ENCODE measurements around the gene UNC5B.

Gene UNC5B

GRCh38 chr10:71191019-71191418 is 21.4 kb upstream of the UNC5B start:
- peaks cover 6% of the 10 kb centered on the region; the same call in 1 of the 2 replicates for H3K4me1 ChIP-seq (ENCODE audit: control insufficient read depth, insufficient read depth, low read length)
- no peaks in the 10 kb centered on the region for H3K27me3 ChIP-seq (ENCODE audit: control insufficient read depth, insufficient read depth, low read length)
- H3K4me3 ChIP-seq (ENCODE audit: low read depth, low read length): no peak overlapping the region
- H3K9ac ChIP-seq (ENCODE audit: low read length): no peak overlapping the region
- H3K9me3 ChIP-seq (ENCODE audit: control insufficient read depth, insufficient read depth, low read depth, low read length): no peaks in the 10 kb centered on the region
- no peak overlapping the region for H3K27ac ChIP-seq (ENCODE audit: low read depth, low read length)
- H3K36me3 ChIP-seq (ENCODE audit: control insufficient read depth, insufficient read depth, low read length): no peaks in the 10 kb centered on the region

- H3K27ac ChIP-seq (ENCODE audit: low read depth, low read length): no peak overlapping the region
- peaks cover 6% of the 10 kb centered on the region; the same call in 1 of the 2 replicates for H3K4me1 ChIP-seq (ENCODE audit: control insufficient read depth, insufficient read depth, low read length)
- peaks cover 4% of the 10 kb centered on the region for H3K9me3 ChIP-seq (ENCODE audit: control insufficient read depth, insufficient read depth, low read depth, low read length)
- no peaks in the 10 kb centered on the region for H3K27me3 ChIP-seq (ENCODE audit: control insufficient read depth, insufficient read depth, low read length)
- no peak overlapping the region for H3K4me3 ChIP-seq (ENCODE audit: low read depth, low read length)
- H3K9ac ChIP-seq (ENCODE audit: low read length): no peak overlapping the region
- no peaks in the 10 kb centered on the region for H3K36me3 ChIP-seq (ENCODE audit: control insufficient read depth, insufficient read depth, low read length)
Measured at GRCh38 chr10:71191551-71192076, 20.8 kb upstream of the UNC5B start.

GRCh38 chr10:71193516-71193915 is 18.9 kb upstream of the UNC5B start:
- Histone ChIP-seq H3K9me3 (ENCODE audit: control insufficient read depth, insufficient read depth, low read depth, low read length) (peaks cover 21% of the 10 kb centered on the region), H3K9ac (ENCODE audit: low read length) (no peak overlapping the region), H3K36me3 (ENCODE audit: control insufficient read depth, insufficient read depth, low read length) (no peaks in the 10 kb centered on the region), H3K27ac (ENCODE audit: low read depth, low read length) (no peak overlapping the region), H3K4me3 (ENCODE audit: low read depth, low read length) (no peak overlapping the region), H3K27me3 (ENCODE audit: control insufficient read depth, insufficient read depth, low read length) (no peaks in the 10 kb centered on the region), H3K4me1 (ENCODE audit: control insufficient read depth, insufficient read depth, low read length) (peaks cover 6% of the 10 kb centered on the region; the same call in 1 of the 2 replicates)

GRCh38 chr10:71197955-71198354 is 14.4 kb upstream of the UNC5B start:
- Histone ChIP-seq H3K9ac (ENCODE audit: low read length) (no peak overlapping the region), H3K4me3 (ENCODE audit: low read depth, low read length) (no peak overlapping the region), H3K27me3 (ENCODE audit: control insufficient read depth, insufficient read depth, low read length) (no peaks in the 10 kb centered on the region), H3K36me3 (ENCODE audit: control insufficient read depth, insufficient read depth, low read length) (no peaks in the 10 kb centered on the region), H3K4me1 (ENCODE audit: control insufficient read depth, insufficient read depth, low read length) (peaks cover 8% of the 10 kb centered on the region), H3K9me3 (ENCODE audit: control insufficient read depth, insufficient read depth, low read depth, low read length) (peaks cover 27% of the 10 kb centered on the region), H3K27ac (ENCODE audit: low read depth, low read length) (no peak overlapping the region)

- Histone ChIP-seq H3K4me1 (ENCODE audit: control insufficient read depth, insufficient read depth, low read length) (peaks cover 11% of the 10 kb centered on the region), H3K36me3 (ENCODE audit: control insufficient read depth, insufficient read depth, low read length) (no peaks in the 10 kb centered on the region), H3K27ac (ENCODE audit: low read depth, low read length) (no peak overlapping the region), H3K9me3 (ENCODE audit: control insufficient read depth, insufficient read depth, low read depth, low read length) (peaks cover 21% of the 10 kb centered on the region), H3K9ac (ENCODE audit: low read length) (no peak overlapping the region), H3K4me3 (ENCODE audit: low read depth, low read length) (no peak overlapping the region), H3K27me3 (ENCODE audit: control insufficient read depth, insufficient read depth, low read length) (no peaks in the 10 kb centered on the region)
Measured at GRCh38 chr10:71201849-71202248, 10.5 kb upstream of the UNC5B start.

GRCh38 chr10:71202314-71202713 is 10.1 kb upstream of the UNC5B start:
- no peak overlapping the region for H3K9ac ChIP-seq (ENCODE audit: low read length)
- H3K9me3 ChIP-seq (ENCODE audit: control insufficient read depth, insufficient read depth, low read depth, low read length): peaks cover 16% of the 10 kb centered on the region
- H3K4me1 ChIP-seq (ENCODE audit: control insufficient read depth, insufficient read depth, low read length): peaks cover 11% of the 10 kb centered on the region
- H3K36me3 ChIP-seq (ENCODE audit: control insufficient read depth, insufficient read depth, low read length): no peaks in the 10 kb centered on the region
- H3K4me3 ChIP-seq (ENCODE audit: low read depth, low read length): no peak overlapping the region
- H3K27ac ChIP-seq (ENCODE audit: low read depth, low read length): no peak overlapping the region
- H3K27me3 ChIP-seq (ENCODE audit: control insufficient read depth, insufficient read depth, low read length): no peaks in the 10 kb centered on the region

GRCh38 chr10:71203124-71203523 is 9.2 kb upstream of the UNC5B start:
- no peaks in the 10 kb centered on the region for H3K36me3 ChIP-seq (ENCODE audit: control insufficient read depth, insufficient read depth, low read length)
- no peak overlapping the region for H3K9ac ChIP-seq (ENCODE audit: low read length)
- peaks cover 10% of the 10 kb centered on the region for H3K9me3 ChIP-seq (ENCODE audit: control insufficient read depth, insufficient read depth, low read depth, low read length)
- peaks cover 11% of the 10 kb centered on the region for H3K4me1 ChIP-seq (ENCODE audit: control insufficient read depth, insufficient read depth, low read length)
- H3K4me3 ChIP-seq (ENCODE audit: low read depth, low read length): no peak overlapping the region
- H3K27me3 ChIP-seq (ENCODE audit: control insufficient read depth, insufficient read depth, low read length): no peaks in the 10 kb centered on the region
- H3K27ac ChIP-seq (ENCODE audit: low read depth, low read length): no peak overlapping the region

GRCh38 chr10:71203716-71204115 is 8.7 kb upstream of the UNC5B start:
- no peak overlapping the region for H3K9ac ChIP-seq (ENCODE audit: low read length)
- no peak overlapping the region for H3K4me3 ChIP-seq (ENCODE audit: low read depth, low read length)
- peaks cover 11% of the 10 kb centered on the region for H3K4me1 ChIP-seq (ENCODE audit: control insufficient read depth, insufficient read depth, low read length)
- H3K27me3 ChIP-seq (ENCODE audit: control insufficient read depth, insufficient read depth, low read length): no peaks in the 10 kb centered on the region
- H3K9me3 ChIP-seq (ENCODE audit: control insufficient read depth, insufficient read depth, low read depth, low read length): peaks cover 4% of the 10 kb centered on the region
- no peak overlapping the region for H3K27ac ChIP-seq (ENCODE audit: low read depth, low read length)
- no peaks in the 10 kb centered on the region for H3K36me3 ChIP-seq (ENCODE audit: control insufficient read depth, insufficient read depth, low read length)

- Histone ChIP-seq H3K4me3 (ENCODE audit: low read depth, low read length) (no peak overlapping the region), H3K27me3 (ENCODE audit: control insufficient read depth, insufficient read depth, low read length) (peaks cover 6% of the 10 kb centered on the region), H3K9ac (ENCODE audit: low read length) (no peak overlapping the region), H3K9me3 (ENCODE audit: control insufficient read depth, insufficient read depth, low read depth, low read length) (no peaks in the 10 kb centered on the region), H3K4me1 (ENCODE audit: control insufficient read depth, insufficient read depth, low read length) (peaks cover 19% of the 10 kb centered on the region), H3K27ac (ENCODE audit: low read depth, low read length) (no peak overlapping the region), H3K36me3 (ENCODE audit: control insufficient read depth, insufficient read depth, low read length) (no peaks in the 10 kb centered on the region)
Measured at GRCh38 chr10:71204746-71205145, 7.6 kb upstream of the UNC5B start.

- Histone ChIP-seq H3K36me3 (ENCODE audit: control insufficient read depth, insufficient read depth, low read length) (no peaks in the 10 kb centered on the region), H3K27me3 (ENCODE audit: control insufficient read depth, insufficient read depth, low read length) (peaks cover 14% of the 10 kb centered on the region), H3K4me1 (ENCODE audit: control insufficient read depth, insufficient read depth, low read length) (peaks cover 26% of the 10 kb centered on the region), H3K9ac (ENCODE audit: low read length) (no peak overlapping the region), H3K9me3 (ENCODE audit: control insufficient read depth, insufficient read depth, low read depth, low read length) (no peaks in the 10 kb centered on the region), H3K27ac (ENCODE audit: low read depth, low read length) (no peak overlapping the region), H3K4me3 (ENCODE audit: low read depth, low read length) (no peak overlapping the region)
Measured at GRCh38 chr10:71205468-71205867, 6.9 kb upstream of the UNC5B start.

- Histone ChIP-seq H3K36me3 (ENCODE audit: control insufficient read depth, insufficient read depth, low read length) (no peaks in the 10 kb centered on the region), H3K9ac (ENCODE audit: low read length) (no peak overlapping the region), H3K27me3 (ENCODE audit: control insufficient read depth, insufficient read depth, low read length) (peaks cover 28% of the 10 kb centered on the region), H3K4me3 (ENCODE audit: low read depth, low read length) (no peak overlapping the region), H3K4me1 (ENCODE audit: control insufficient read depth, insufficient read depth, low read length) (peaks cover 24% of the 10 kb centered on the region), H3K9me3 (ENCODE audit: control insufficient read depth, insufficient read depth, low read depth, low read length) (no peaks in the 10 kb centered on the region), H3K27ac (ENCODE audit: low read depth, low read length) (no peak overlapping the region)
Measured at GRCh38 chr10:71206911-71207310, 5.5 kb upstream of the UNC5B start.

GRCh38 chr10:71207578-71207977 is 4.8 kb upstream of the UNC5B start:
- no peaks in the 10 kb centered on the region for H3K36me3 ChIP-seq (ENCODE audit: control insufficient read depth, insufficient read depth, low read length)
- H3K9ac ChIP-seq (ENCODE audit: low read length): no peak overlapping the region
- H3K9me3 ChIP-seq (ENCODE audit: control insufficient read depth, insufficient read depth, low read depth, low read length): no peaks in the 10 kb centered on the region
- H3K27me3 ChIP-seq (ENCODE audit: control insufficient read depth, insufficient read depth, low read length): peaks cover 30% of the 10 kb centered on the region
- no peak overlapping the region for H3K27ac ChIP-seq (ENCODE audit: low read depth, low read length)
- H3K4me3 ChIP-seq (ENCODE audit: low read depth, low read length): no peak overlapping the region
- H3K4me1 ChIP-seq (ENCODE audit: control insufficient read depth, insufficient read depth, low read length): peaks cover 20% of the 10 kb centered on the region

All from HUES6 (cell line).